Measurements from ENCODE around the gene RFT1.

Gene RFT1

DNA sequence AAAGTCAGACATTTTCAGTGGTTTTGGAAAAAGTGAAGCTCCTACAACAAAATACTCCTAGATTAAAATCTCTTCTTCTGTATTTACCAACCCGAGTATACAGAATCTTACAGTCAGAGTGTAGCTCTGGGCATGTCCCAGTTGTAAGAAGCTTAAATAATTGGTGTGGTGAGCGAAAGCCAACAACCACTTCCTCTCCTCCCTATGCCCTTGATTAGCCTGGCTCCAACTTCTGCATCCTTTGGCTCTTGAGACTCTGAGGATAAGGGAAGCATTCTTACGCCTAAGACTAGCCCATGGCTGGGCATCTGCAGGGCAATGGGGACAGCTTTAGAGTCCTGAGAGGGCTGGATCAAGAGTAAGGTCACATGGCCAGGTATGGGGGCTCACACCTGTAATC lies 25.5 kb downstream of the RFT1 start:
- Histone ChIP-seq H3K27ac (ENCODE audit: low read length) (no peak overlapping the region), H3K4me2 (ENCODE audit: low read length) (no peak overlapping the region)
- TF ChIP-seq, protein P1, sequence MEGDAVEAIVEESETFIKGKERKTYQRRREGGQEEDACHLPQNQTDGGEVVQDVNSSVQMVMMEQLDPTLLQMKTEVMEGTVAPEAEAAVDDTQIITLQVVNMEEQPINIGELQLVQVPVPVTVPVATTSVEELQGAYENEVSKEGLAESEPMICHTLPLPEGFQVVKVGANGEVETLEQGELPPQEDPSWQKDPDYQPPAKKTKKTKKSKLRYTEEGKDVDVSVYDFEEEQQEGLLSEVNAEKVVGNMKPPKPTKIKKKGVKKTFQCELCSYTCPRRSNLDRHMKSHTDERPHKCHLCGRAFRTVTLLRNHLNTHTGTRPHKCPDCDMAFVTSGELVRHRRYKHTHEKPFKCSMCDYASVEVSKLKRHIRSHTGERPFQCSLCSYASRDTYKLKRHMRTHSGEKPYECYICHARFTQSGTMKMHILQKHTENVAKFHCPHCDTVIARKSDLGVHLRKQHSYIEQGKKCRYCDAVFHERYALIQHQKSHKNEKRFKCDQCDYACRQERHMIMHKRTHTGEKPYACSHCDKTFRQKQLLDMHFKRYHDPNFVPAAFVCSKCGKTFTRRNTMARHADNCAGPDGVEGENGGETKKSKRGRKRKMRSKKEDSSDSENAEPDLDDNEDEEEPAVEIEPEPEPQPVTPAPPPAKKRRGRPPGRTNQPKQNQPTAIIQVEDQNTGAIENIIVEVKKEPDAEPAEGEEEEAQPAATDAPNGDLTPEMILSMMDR (IDR thresholded peaks at IDR 0.05; ENCODE audit: low read depth, low read length) = no peak
- no peak for TF ChIP-seq EZH2phosphoT487 (IDR thresholded peaks at IDR 0.05; ENCODE audit: low read depth)

DNA sequence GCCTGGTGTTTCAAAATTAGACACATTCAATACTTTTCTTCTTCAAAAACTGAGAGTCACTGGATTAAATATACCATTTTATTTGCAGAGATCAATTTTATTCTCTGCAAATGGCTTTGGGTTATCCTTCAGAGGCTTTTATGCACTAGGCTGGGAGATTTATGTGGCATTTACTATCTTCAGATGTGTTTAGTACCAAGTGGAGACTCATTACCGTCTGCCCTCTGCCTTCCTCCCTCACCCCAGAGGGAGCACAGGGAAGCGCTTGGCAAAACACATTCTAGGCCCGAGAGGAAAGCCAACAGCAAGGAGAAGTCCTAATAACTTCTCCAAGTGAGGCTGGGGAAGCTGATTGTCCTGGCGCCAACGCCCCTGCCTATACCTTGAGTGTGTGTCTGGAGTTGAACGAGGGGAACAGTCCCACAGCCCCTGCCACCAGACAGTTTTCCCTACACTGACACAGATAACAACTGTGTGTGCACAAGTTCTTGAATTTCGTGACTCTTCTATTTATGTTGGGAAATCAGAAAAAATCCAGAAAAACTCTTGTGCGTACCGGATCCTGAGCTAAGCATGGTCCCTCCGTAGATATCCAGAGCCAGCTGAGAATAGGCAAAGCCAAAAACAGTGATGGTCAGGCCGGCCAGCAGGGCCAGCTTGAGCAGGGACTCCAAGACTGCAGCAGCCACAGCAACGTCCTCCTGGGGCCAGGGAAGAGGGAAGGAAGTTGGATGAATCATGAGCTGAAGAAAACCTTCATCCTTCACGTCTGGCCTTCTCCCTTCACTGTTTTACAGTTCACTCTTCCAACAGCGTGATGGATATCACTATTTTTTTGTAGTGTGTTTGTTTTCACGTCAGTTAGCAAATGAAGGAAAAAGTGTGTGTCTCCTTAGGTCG lies 26.6 kb downstream of the RFT1 start:
- Histone ChIP-seq H3K27ac (ENCODE audit: low read length) (no peak overlapping the region), H3K9me3 (ENCODE audit: insufficient read depth, low read length) (no peaks in the 10 kb centered on the region), H3K4me1 (ENCODE audit: low read length) (peaks cover 12% of the 10 kb centered on the region), H3K4me2 (ENCODE audit: low read length) (no peak overlapping the region), H3K79me2 (ENCODE audit: low read length) (no peaks in the 10 kb centered on the region), H3K4me3 (ENCODE audit: low read length) (no peak overlapping the region), H4K20me1 (ENCODE audit: insufficient read depth, low read length) (no peaks in the 10 kb centered on the region), H3K9ac (ENCODE audit: low read length) (no peak overlapping the region), H2AFZ (ENCODE audit: low read depth, low read length) (no peak overlapping the region), H3K27me3 (ENCODE audit: low read depth, low read length) (no peaks in the 10 kb centered on the region), H3K36me3 (replicated peaks; ENCODE audit: low read depth, low read length) (peaks cover 36% of the 10 kb centered on the region)
- TF ChIP-seq EZH2phosphoT487 (IDR thresholded peaks at IDR 0.05; ENCODE audit: low read depth) = no peak
- TF ChIP-seq, protein P1 (IDR thresholded peaks at IDR 0.05; ENCODE audit: low read depth, low read length) = no peak

More for the DNA sequence above, 25.5 kb downstream of the RFT1 start:
- no peaks in the 10 kb centered on the region for H3K9me3 ChIP-seq (ENCODE audit: insufficient read depth, low read length)
- peaks cover 37% of the 10 kb centered on the region for H3K36me3 ChIP-seq (replicated peaks; ENCODE audit: low read depth, low read length)
- no peak overlapping the region for H2AFZ ChIP-seq (ENCODE audit: low read depth, low read length)
- H3K4me3 ChIP-seq (ENCODE audit: low read length) = no peak overlapping the region
- no peaks in the 10 kb centered on the region for H3K79me2 ChIP-seq (ENCODE audit: low read length)
- H4K20me1 ChIP-seq (ENCODE audit: insufficient read depth, low read length) = no peaks in the 10 kb centered on the region
- peaks cover 12% of the 10 kb centered on the region for H3K4me1 ChIP-seq (ENCODE audit: low read length)
- no peak overlapping the region for H3K9ac ChIP-seq (ENCODE audit: low read length)
- H3K27me3 ChIP-seq (ENCODE audit: low read depth, low read length) = no peaks in the 10 kb centered on the region

DNA sequence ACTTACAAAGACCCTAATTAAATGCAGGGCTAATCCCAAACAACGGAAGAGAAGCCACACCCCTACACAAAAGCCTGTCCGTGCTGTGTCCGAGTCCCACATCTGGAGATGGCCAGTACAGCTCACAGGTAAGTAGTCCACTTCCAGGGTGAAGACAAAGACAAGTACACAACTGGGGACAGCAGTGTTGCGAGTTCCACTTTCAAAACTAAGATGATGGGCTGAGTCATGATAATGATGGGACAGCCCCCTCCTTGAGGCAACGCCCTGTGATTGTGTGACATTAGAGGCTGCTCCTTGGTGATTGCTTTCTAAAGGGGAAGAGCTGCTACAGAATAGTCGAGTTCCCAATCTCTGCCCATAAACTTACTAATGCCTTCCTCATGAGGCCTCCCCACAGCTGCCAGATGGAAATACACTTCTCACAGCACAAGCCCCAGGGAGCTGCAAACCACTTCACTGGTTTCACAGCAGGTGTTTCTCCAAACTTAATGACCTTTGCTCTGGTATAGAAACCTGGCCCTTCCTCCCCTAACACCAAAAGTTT lies 27.6 kb downstream of the RFT1 start:
- Histone ChIP-seq H3K79me2 (ENCODE audit: low read length) (no peaks in the 10 kb centered on the region), H3K4me1 (ENCODE audit: low read length) (peaks cover 12% of the 10 kb centered on the region), H3K4me3 (ENCODE audit: low read length) (no peak overlapping the region), H4K20me1 (ENCODE audit: insufficient read depth, low read length) (no peaks in the 10 kb centered on the region), H3K9me3 (ENCODE audit: insufficient read depth, low read length) (no peaks in the 10 kb centered on the region), H3K27ac (ENCODE audit: low read length) (no peak overlapping the region), H3K9ac (ENCODE audit: low read length) (no peak overlapping the region), H3K27me3 (ENCODE audit: low read depth, low read length) (no peaks in the 10 kb centered on the region), H3K36me3 (replicated peaks; ENCODE audit: low read depth, low read length) (peaks cover 36% of the 10 kb centered on the region), H3K4me2 (ENCODE audit: low read length) (peak overlapping the region; percentile 7), H2AFZ (ENCODE audit: low read depth, low read length) (no peak overlapping the region)
- TF ChIP-seq, protein P1 (IDR thresholded peaks at IDR 0.05; ENCODE audit: low read depth, low read length) = no peak
- TF ChIP-seq EZH2phosphoT487 (IDR thresholded peaks at IDR 0.05; ENCODE audit: low read depth) = no peak

DNA sequence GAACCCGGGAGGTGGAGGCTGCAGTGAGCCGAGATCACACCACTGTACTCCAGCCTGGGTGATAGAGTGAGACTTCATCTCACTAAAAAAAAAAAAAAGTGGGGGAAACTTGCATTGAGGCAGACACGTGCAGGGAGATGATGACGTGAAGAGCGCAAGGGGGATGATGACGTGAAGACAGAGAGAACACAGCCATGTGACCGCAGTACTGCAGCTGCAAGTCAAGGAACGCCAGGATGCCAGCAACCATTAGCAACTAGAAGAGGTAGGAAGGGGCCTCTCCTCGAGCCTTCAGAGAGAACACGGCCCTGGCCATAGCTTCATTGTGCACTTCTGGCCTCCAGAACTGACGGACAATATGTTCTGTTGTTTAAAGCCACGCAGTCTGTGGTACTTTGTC lies 28.3 kb downstream of the RFT1 start:
- Histone ChIP-seq H3K27ac (ENCODE audit: low read length) (no peak overlapping the region), H2AFZ (ENCODE audit: low read depth, low read length) (no peak overlapping the region), H4K20me1 (ENCODE audit: insufficient read depth, low read length) (no peaks in the 10 kb centered on the region), H3K36me3 (replicated peaks; ENCODE audit: low read depth, low read length) (peaks cover 36% of the 10 kb centered on the region), H3K79me2 (ENCODE audit: low read length) (no peaks in the 10 kb centered on the region), H3K4me2 (ENCODE audit: low read length) (no peak overlapping the region), H3K9ac (ENCODE audit: low read length) (no peak overlapping the region), H3K4me1 (ENCODE audit: low read length) (peaks cover 12% of the 10 kb centered on the region), H3K4me3 (ENCODE audit: low read length) (no peak overlapping the region), H3K9me3 (ENCODE audit: insufficient read depth, low read length) (no peaks in the 10 kb centered on the region), H3K27me3 (ENCODE audit: low read depth, low read length) (no peaks in the 10 kb centered on the region)
- TF ChIP-seq EZH2phosphoT487 (IDR thresholded peaks at IDR 0.05; ENCODE audit: low read depth) = no peak
- TF ChIP-seq, protein P1 (IDR thresholded peaks at IDR 0.05; ENCODE audit: low read depth, low read length) = no peak

All from OCI-LY3 (cell line).